H1 (cell line): ENCODE data around the gene COL25A1.

Source experiments
- BACH1 ChIP-seq: IDR thresholded peaks from 2 replicates; pipeline ENCODE4 v1.6.1; 2012; ENCODE audit warnings: low read length, improper control_type of control experiment
- CTCF ChIP-seq, 3 experiments: IDR thresholded peaks; 1 replicate in 2 of 3; 2 replicates in 1 of 3; pipeline versions ENCODE4 v1.5.1 to v1.6.1; 2011; ENCODE audit warnings: low read length in 3 of 3, mild to moderate bottlenecking in 3 of 3, inconsistent platforms in 2 of 3, low read depth in 1 of 3, moderate library complexity in 1 of 3; ENCODE audit not compliant: insufficient read depth in 1 of 3; ENCODE audit errors: control extremely low read depth in 1 of 3
- EP300 ChIP-seq, 2 experiments: IDR thresholded peaks; 1 replicate in 1 of 2; 2 replicates in 1 of 2; pipeline ENCODE4 v1.6.1; 2011 to 2012; ENCODE audit warnings: low read depth in 2 of 2, low read length in 2 of 2, mild to moderate bottlenecking in 2 of 2, borderline replicate concordance in 1 of 2, inconsistent platforms in 1 of 2, moderate library complexity in 1 of 2
- EZH2 ChIP-seq: fragments of 200-600 bp; sonication (generic); IDR thresholded peaks from 2 replicates; pipeline ENCODE4 v1.7.1; 2012; ENCODE audit warnings: low read depth, mild to moderate bottlenecking, moderate library complexity, low read length, inconsistent platforms; ENCODE audit not compliant: severe bottlenecking
- GABPA ChIP-seq: IDR thresholded peaks from 2 replicates; pipeline ENCODE4 v1.6.1; 2011; ENCODE audit warnings: mild to moderate bottlenecking, low read length, moderate library complexity, borderline replicate concordance; ENCODE audit not compliant: insufficient read depth
- JUND ChIP-seq: IDR thresholded peaks from 2 replicates; pipeline ENCODE4 v1.6.1; 2011; ENCODE audit warnings: mild to moderate bottlenecking, improper control_type of control experiment, low read length
- MAX ChIP-seq: IDR thresholded peaks from 2 replicates; pipeline ENCODE4 v1.6.1; 2012; ENCODE audit warnings: inconsistent platforms
- POLR2A ChIP-seq, 2 experiments: IDR thresholded peaks; 1 replicate in 1 of 2; 2 replicates in 1 of 2; pipeline ENCODE4 v1.6.1; 2011; ENCODE audit warnings: low read depth in 2 of 2, low read length in 2 of 2, mild to moderate bottlenecking in 2 of 2; ENCODE audit errors: control extremely low read depth in 1 of 2
- RAD21 ChIP-seq, 2 experiments: IDR thresholded peaks in 1 of 2; conservative IDR thresholded peaks in 1 of 2; 2 replicates each; pipeline ENCODE4 v1.6.1; 2011; ENCODE audit warnings: low read depth in 2 of 2, low read length in 2 of 2, improper control_type of control experiment in 1 of 2, inconsistent platforms in 1 of 2, mild to moderate bottlenecking in 1 of 2, moderate library complexity in 1 of 2
- RXRA ChIP-seq: IDR thresholded peaks from 2 replicates; pipeline ENCODE4 v1.6.1; 2011; ENCODE audit warnings: low read depth, mild to moderate bottlenecking, low read length, moderate library complexity; ENCODE audit not compliant: insufficient read depth
- SAP30 ChIP-seq: fragments of 300-600 bp; sonication (generic); IDR thresholded peaks from 2 replicates; pipeline ENCODE4 v1.7.1; 2012; ENCODE audit warnings: low read length, moderate library complexity, mild to moderate bottlenecking, inconsistent platforms; ENCODE audit not compliant: insufficient read depth, insufficient replicate concordance
- SP2 ChIP-seq: IDR thresholded peaks from 2 replicates; pipeline ENCODE4 v1.6.1; 2012; ENCODE audit warnings: mild to moderate bottlenecking, low read length, inconsistent platforms
- TAF1 ChIP-seq: IDR thresholded peaks from 2 replicates; pipeline ENCODE4 v1.6.1; 2011; ENCODE audit warnings: mild to moderate bottlenecking, low read depth, low read length
- YY1 ChIP-seq: IDR thresholded peaks from 2 replicates; pipeline ENCODE4 v1.6.1; 2011; ENCODE audit warnings: low read depth, mild to moderate bottlenecking, low read length

- TF ChIP-seq RXRA (no peak), YY1 (no peak), TAF1 (no peak), CTCF (IDR thresholded peaks at IDR 0.05; ENCODE audit: control extremely low read depth in 1 of 3, insufficient read depth in 1 of 3, low read depth in 1 of 3, low read length in 3 of 3) (no peak), MAX (no peak), EP300 (IDR thresholded peaks at IDR 0.05; ENCODE audit: borderline replicate concordance in 1 of 2, low read depth in 2 of 2, low read length in 2 of 2) (no peak), GABPA (no peak), POLR2A (IDR thresholded peaks at IDR 0.05; ENCODE audit: control extremely low read depth in 1 of 2, low read depth in 2 of 2, low read length in 2 of 2) (no peak), EZH2 (no peak), SAP30 (no peak), BACH1 (no peak), SP2 (no peak), RAD21 (IDR thresholded peaks at IDR 0.05 in 1 of 2, conservative IDR thresholded peaks at IDR 0.05 in 1 of 2; ENCODE audit: low read depth in 2 of 2, low read length in 2 of 2) (no peak), JUND (no peak)
Measured at GRCh38 chr4:109275066-109275745, 27.3 kb downstream of the COL25A1 start.
